GM12878 (cell line): Measurements from ENCODE around the gene ALDH1A2. TPM values are rescaled to one million over a fixed set of nuclear protein-coding genes. Genes with fewer than 3 reads are reported as not detected.

Experiments used
- BHLHE40 ChIP-seq, 2 experiments: fragments of 450-650 bp in 1 of 2; IDR thresholded peaks; 2 replicates each; pipeline ENCODE4 v1.6.1; 2011 to 2017; ENCODE audit warnings: low read depth in 2 of 2, borderline replicate concordance in 1 of 2, improper control_type of control experiment in 1 of 2, low read length in 1 of 2, mild to moderate bottlenecking in 1 of 2
- CREB1 ChIP-seq: IDR thresholded peaks from 2 replicates; pipeline ENCODE4 v1.6.1; 2012; ENCODE audit warnings: low read depth, mild to moderate bottlenecking, inconsistent platforms
- GABPA ChIP-seq: IDR thresholded peaks from 2 replicates; pipeline ENCODE4 v1.6.1; 2014; ENCODE audit warnings: antibody characterized with exemption, low read depth, mild to moderate bottlenecking, inconsistent platforms
- YBX1 ChIP-seq: fragments of 450-650 bp; IDR thresholded peaks from 2 replicates; pipeline ENCODE4 v1.6.1; 2016; ENCODE audit warnings: antibody characterized with exemption
- ZBTB4 ChIP-seq: fragments of 450-650 bp; formaldehyde crosslinking; IDR thresholded peaks from 2 replicates; pipeline ENCODE4 v1.4.0; 2022; ENCODE audit warnings: mild to moderate bottlenecking, moderate library complexity
- polyA plus RNA-seq, 11 experiments: library from polyadenylated mRNA; depleted of rRNA in 4 of 11; unstranded in 6 of 11; stranded (reverse) in 5 of 11; fragments of >200 nt; fragmentation: Nextera tagmentation in 4 of 11; fragmentation: Illumina TruSeq in 1 of 11; extraction: Ambion mirVana in 4 of 11; extraction: Trizol in 1 of 11; gene quantifications; 1 replicate in 1 of 11; 2 replicates in 10 of 11; pipeline versions ENCODE4 v1.2.1 to v1.2.3, GENCODE V29; 2011 to 2016; ENCODE audit warnings: inconsistent platforms in 2 of 11, missing spikeins in 2 of 11, low read depth in 1 of 11
- total RNA-seq, 4 experiments: library from RNA; depleted of rRNA in 3 of 4; stranded (reverse); fragments of >200 nt in 3 of 4; fragmentation: Illumina TruSeq in 1 of 4; extraction: Trizol in 1 of 4; gene quantifications; 2 replicates each; pipeline versions ENCODE4 v1.2.1 to v1.2.3, GENCODE V29; 2013 to 2021

ALDH1A2 gene
- total and polyA plus RNA-seq, 10 of the 15 experiments (the other 5 are each of a cell fraction or from before 2014, with no cell fraction given), result 0.06 to 0.92 (median 0.18) TPM; not detected in 5

- TF ChIP-seq ZBTB4 (CRISPR knock-in tag) (no peak), CREB1 (no peak), BHLHE40 (IDR thresholded peaks at IDR 0.05; ENCODE audit: borderline replicate concordance in 1 of 2, low read depth in 2 of 2, low read length in 1 of 2) (no peak), YBX1 (no peak), GABPA (no peak)
These were observed 161.9 kb downstream of the ALDH1A2 start (continued) for GRCh38 chr15:57903626-57904025.

Other genes starting within 250 kb of the ALDH1A2 start
- 0.06 and 0.22 TPM in 2 replicates for gene AQP9, start 72.7 kb upstream of the ALDH1A2 start, total RNA-seq (2014; rRNA removed)
- gene AQP9, start 72.7 kb upstream of the ALDH1A2 start, total RNA-seq (2014; rRNA removed; fragmentation: Illumina TruSeq; extraction: Trizol), result 0.23 and 0.36 TPM in 2 replicates
- 0.37 and 0.41 TPM in 2 replicates for gene AQP9, start 72.7 kb upstream of the ALDH1A2 start, total RNA-seq (2021)
- 3.0 and 3.8 TPM in 2 replicates for gene AQP9, start 72.7 kb upstream of the ALDH1A2 start, polyA plus RNA-seq (2011; rRNA removed)
- 0.17 and 0.32 TPM in 2 replicates for gene AQP9, start 72.7 kb upstream of the ALDH1A2 start, polyA plus RNA-seq (2014; fragmentation: Illumina TruSeq; extraction: Trizol)
- gene AQP9, start 72.7 kb upstream of the ALDH1A2 start, polyA plus RNA-seq (2014; fragmentation: Nextera tagmentation; extraction: Ambion mirVana), result under 1 TPM; 0.05 to 0.15 TPM
- gene AQP9, start 72.7 kb upstream of the ALDH1A2 start, polyA plus RNA-seq (2014; rRNA removed), result 0.11 and 0.15 TPM in 2 replicates
- gene AQP9, start 72.7 kb upstream of the ALDH1A2 start, polyA plus RNA-seq (2016; fragmentation: Nextera tagmentation; extraction: Ambion mirVana), result under 1 TPM; 0.19 to 0.25 TPM